ENCODE data around the gene SDR42E1.
"Not testable (repeated sequence)": the region's sequence is repeated elsewhere in the genome, so short reads cannot be mapped to it uniquely, and the experiment has no call there.

Gene SDR42E1

GRCh38 chr16:82017911-82018568, 6.8 kb upstream of the SDR42E1 start:
- no peak for TF ChIP-seq CTCF (IDR thresholded peaks at IDR 0.05; ENCODE audit: insufficient read depth, missing control alignments)
- DNase-seq (ENCODE audit: insufficient read length, low spot score) (no peak), FAIRE-seq (no peak)

GRCh38 chr16:82016964-82017363, 5.7 kb upstream of the SDR42E1 start:
- DNase-seq (ENCODE audit: insufficient read length, low spot score) (no peak), FAIRE-seq (no peak)
- TF ChIP-seq CTCF (IDR thresholded peaks at IDR 0.05; ENCODE audit: insufficient read depth, missing control alignments) = no peak

GRCh38 chr16:82016263-82016662, 5.0 kb upstream of the SDR42E1 start:
- DNase-seq (ENCODE audit: insufficient read length, low spot score) = no peak
- no peak for TF ChIP-seq CTCF (IDR thresholded peaks at IDR 0.05; ENCODE audit: insufficient read depth, missing control alignments)
- FAIRE-seq = no peak

GRCh38 chr16:82013139-82013538, 1.9 kb upstream of the SDR42E1 start:
- no peak for TF ChIP-seq CTCF (IDR thresholded peaks at IDR 0.05; ENCODE audit: insufficient read depth, missing control alignments)
- no peak for FAIRE-seq
- no peak for DNase-seq (ENCODE audit: insufficient read length, low spot score)

- FAIRE-seq (no peak), DNase-seq (ENCODE audit: insufficient read length, low spot score) (no peak)
- TF ChIP-seq CTCF (IDR thresholded peaks at IDR 0.05; ENCODE audit: insufficient read depth, missing control alignments) = no peak
These were observed 621 bp downstream of the SDR42E1 start for GRCh38 chr16:82010649-82011048.

GRCh38 chr16:82009789-82010188, 1.5 kb downstream of the SDR42E1 start:
- FAIRE-seq; DNase-seq (ENCODE audit: insufficient read length, low spot score): not testable (repeated sequence)

- no peak for DNase-seq (ENCODE audit: insufficient read length, low spot score)
- no peak for FAIRE-seq
- TF ChIP-seq CTCF (IDR thresholded peaks at IDR 0.05; ENCODE audit: insufficient read depth, missing control alignments) = no peak
These were observed 2.2 kb downstream of the SDR42E1 start for GRCh38 chr16:82008957-82009592.
